Tibial nerve (tissue), 4 donors: Measurements from ENCODE around the gene CALD1.

Source experiments
- CTCF ChIP-seq, 5 experiments: fragments of 200-600 bp in 3 of 5; fragments of 450-650 bp in 2 of 5; sonication (generic) in 3 of 5; IDR thresholded peaks; one replicate each; pipeline ENCODE4 v1.5.1; 2016 to 2019; ENCODE audit warnings: antibody characterized with exemption in 5 of 5, mild to moderate bottlenecking in 3 of 5, moderate library complexity in 2 of 5
- EP300 ChIP-seq, 2 donors: sonication (generic); formaldehyde crosslinking; IDR thresholded peaks; one replicate each; pipeline ENCODE4 v1.6.1; 2017; ENCODE audit warnings: antibody characterized with exemption in 2 of 2, mild to moderate bottlenecking in 1 of 2
- POLR2A ChIP-seq, 2 donors: fragments of 450-650 bp; IDR thresholded peaks; one replicate each; pipeline ENCODE4 v1.6.1; 2017; ENCODE audit warnings: antibody characterized with exemption in 2 of 2, mild to moderate bottlenecking in 2 of 2, moderate library complexity in 2 of 2

GRCh38 chr7:134935701-134936100 is 156.3 kb downstream of the CALD1 start:
- TF ChIP-seq EP300 (IDR thresholded peaks at IDR 0.05) (no peak), CTCF (IDR thresholded peaks at IDR 0.05) (no peak), POLR2A (IDR thresholded peaks at IDR 0.05) (no peak)
